GM12872 (cell line): ENCODE data around the gene MPND.

Source experiments
- CTCF ChIP-seq: IDR thresholded peaks from 3 replicates; pipeline ENCODE4 v1.5.1; 2011; ENCODE audit warnings: low read depth, mild to moderate bottlenecking, low read length, moderate library complexity; ENCODE audit not compliant: insufficient read depth

Gene MPND

GRCh38 chr19:4354897-4355296, 11.5 kb downstream of the MPND start:
- TF ChIP-seq CTCF = no peak

- no peak for TF ChIP-seq CTCF
Observed at GRCh38 chr19:4357095-4357797, 13.9 kb downstream of the MPND start.

GRCh38 chr19:4357921-4358326, 14.6 kb downstream of the MPND start:
- TF ChIP-seq CTCF = no peak

- TF ChIP-seq CTCF = no peak
Observed at GRCh38 chr19:4358709-4359626, 15.6 kb downstream of the MPND start.

GRCh38 chr19:4359627-4360000, 16.3 kb downstream of the MPND start:
- TF ChIP-seq CTCF = no peak

- no peak for TF ChIP-seq CTCF
Observed at GRCh38 chr19:4360081-4360569, 16.8 kb downstream of the MPND start.

GRCh38 chr19:4360641-4361151, 17.3 kb downstream of the MPND start:
- TF ChIP-seq CTCF = no peak
